ENCODE results near the gene FRMPD4. TPM values are rescaled to one million over a fixed set of nuclear protein-coding genes. Genes with fewer than 3 reads are reported as not detected.

FRMPD4 gene
- total RNA-seq, 1 experiment from 2014 or later, result 0.24 TPM

- H3K27ac ChIP-seq (ENCODE audit: insufficient read length, low read depth, low read length), result no peak overlapping the region
- no CpG with 5 or more reads among the region's 1 CpG for WGBS (ENCODE audit: extremely low coverage, insufficient read length, low lambda C conversion rate)
- no peak overlapping the region for H3K4me2 ChIP-seq (ENCODE audit: insufficient read depth, insufficient read length, low read length)
- H2BK12ac ChIP-seq (ENCODE audit: insufficient read length, low read depth, low read length), result no peak overlapping the region
- H3K9me3 ChIP-seq (ENCODE audit: control insufficient read depth, low read depth, low read length), result no peaks in the 10 kb centered on the region
- Mint-ChIP-seq H3K4me1 (no peaks in the 10 kb centered on the region; a peak in 2 of 4 replicates), H3K27me3 (ENCODE audit: low read depth) (no peaks in the 10 kb centered on the region), H3K9me3 (peaks cover 68 to 72% of the 10 kb centered on the region in 2 experiments), H3K36me3 (ENCODE audit: insufficient read depth in 1 of 3, low read depth in 3 of 3) (no peaks in the 10 kb centered on the region), H3K4me3 (no peak overlapping the region), H3K27ac (no peak overlapping the region)
- H3K56ac ChIP-seq (ENCODE audit: insufficient read length, low read depth, low read length), result no peak overlapping the region
- H4K20me1 ChIP-seq (ENCODE audit: control insufficient read depth, insufficient read depth, insufficient read length), result no peaks in the 10 kb centered on the region
- no peaks in the 10 kb centered on the region for H3K79me1 ChIP-seq (ENCODE audit: insufficient read depth, low read depth, low read length, poor library complexity, severe bottlenecking)
- no peaks in the 10 kb centered on the region for H3K79me2 ChIP-seq (ENCODE audit: insufficient read depth, low read length)
- no peak overlapping the region for H3T11ph ChIP-seq (ENCODE audit: low read length)
- TF ChIP-seq CTCF (conservative IDR thresholded peaks at IDR 0.05), result no peak
- H4K91ac ChIP-seq (ENCODE audit: insufficient read length, low read depth, low read length), result no peak overlapping the region
- H3K4me1 ChIP-seq (ENCODE audit: insufficient read depth, low read length), result no peaks in the 10 kb centered on the region
- no peak overlapping the region for H3K14ac ChIP-seq (ENCODE audit: insufficient read depth, low read length)
- no peak overlapping the region for H2BK5ac ChIP-seq (ENCODE audit: insufficient read length, low read length)
- no peak overlapping the region for H3K9ac ChIP-seq (ENCODE audit: extremely low read depth, insufficient read length, low read length)
- no peak overlapping the region for H2AK5ac ChIP-seq (ENCODE audit: insufficient read length, low read length)
- DNase-seq, result no peak
- H2BK15ac ChIP-seq (ENCODE audit: low read depth, low read length), result no peak overlapping the region
- no peak overlapping the region for H2BK20ac ChIP-seq (ENCODE audit: low read depth, low read length, poor library complexity, severe bottlenecking)
- no peaks in the 10 kb centered on the region for H3K27me3 ChIP-seq (ENCODE audit: insufficient read depth, low read length)
- no peaks in the 10 kb centered on the region for H3K23me2 ChIP-seq (ENCODE audit: insufficient read length, low read depth, low read length, poor library complexity, severe bottlenecking)
- H4K8ac ChIP-seq (replicated peaks; ENCODE audit: insufficient read length, low read depth, low read length), result no peak overlapping the region
- H4K5ac ChIP-seq (ENCODE audit: insufficient read length, low read depth, low read length), result no peak overlapping the region
- no peak overlapping the region for H3K4ac ChIP-seq (ENCODE audit: low read depth, low read length)
- no peak overlapping the region for H2AFZ ChIP-seq (ENCODE audit: low read length)
- no peak overlapping the region for H2BK120ac ChIP-seq (ENCODE audit: low read depth, low read length, poor library complexity, severe bottlenecking)
- no peak overlapping the region for H3K18ac ChIP-seq (ENCODE audit: insufficient read length, low read depth, low read length)
- no peak overlapping the region for H3K23ac ChIP-seq (ENCODE audit: insufficient read length, low read depth, low read length)
These were observed 274.3 kb downstream of the FRMPD4 start for GRCh38 chrX:12412561-12412960.

All from H9 (cell line).